Stimulated activated CD4-positive, alpha-beta T cell treated with anti-CD3 and anti-CD28 coated beads, TNF-alpha, amount 100 ng/mL, for 24 hours (primary cell): ENCODE results near the gene OSER1.

Experiments used
- DNase-seq, 3 experiments: peaks; one replicate each; pipeline ENCODE4 v3.0.0-alpha.2; 2020; ENCODE audit warnings: low read depth in 3 of 3

Gene OSER1

GRCh38 chr20:44174996-44175765 lies 35.4 kb downstream of the OSER1 start:
- DNase-seq = no peak

GRCh38 chr20:44173846-44174245 lies 36.7 kb downstream of the OSER1 start:
- no peak for DNase-seq

DNA sequence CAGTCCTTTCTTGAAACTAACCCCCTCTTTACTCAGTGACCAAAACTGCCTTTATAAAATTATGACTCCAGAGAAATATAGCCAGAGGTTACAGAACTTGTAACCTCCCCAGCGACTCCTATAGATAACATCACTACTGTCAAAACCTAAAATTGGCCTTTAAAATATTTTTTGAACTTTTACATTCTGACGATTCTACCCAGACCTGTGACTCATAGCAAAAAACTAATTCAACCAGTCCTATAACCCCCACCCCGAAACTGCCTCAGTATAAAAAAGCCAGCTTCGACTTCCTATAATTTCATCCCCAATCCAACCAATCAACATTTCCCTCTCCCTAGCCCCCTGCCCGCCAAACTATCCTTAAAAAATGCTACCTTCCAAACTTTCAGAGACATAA lies 37.5 kb downstream of the OSER1 start:
- no peak for DNase-seq

DNA sequence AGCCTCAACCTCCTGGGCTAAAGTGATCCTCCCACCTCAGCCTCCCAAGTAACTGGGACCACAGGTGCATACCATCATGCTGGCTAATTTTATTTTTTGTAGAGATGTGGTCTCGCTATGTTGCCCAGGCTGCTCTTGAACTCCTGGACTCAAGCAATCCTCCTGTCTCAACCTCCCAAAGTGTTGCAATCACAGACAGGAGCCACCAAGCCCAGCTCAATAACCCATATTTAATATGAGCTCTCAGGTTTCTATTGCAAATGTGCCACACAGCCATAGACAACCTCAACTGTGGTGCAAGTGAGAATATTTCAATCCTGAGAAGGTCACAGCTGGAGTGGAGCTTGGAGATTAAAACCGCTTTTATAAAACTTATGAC lies 38.0 kb downstream of the OSER1 start:
- no peak for DNase-seq

GRCh38 chr20:44171775-44172571 lies 38.6 kb downstream of the OSER1 start:
- no peak for DNase-seq

DNA sequence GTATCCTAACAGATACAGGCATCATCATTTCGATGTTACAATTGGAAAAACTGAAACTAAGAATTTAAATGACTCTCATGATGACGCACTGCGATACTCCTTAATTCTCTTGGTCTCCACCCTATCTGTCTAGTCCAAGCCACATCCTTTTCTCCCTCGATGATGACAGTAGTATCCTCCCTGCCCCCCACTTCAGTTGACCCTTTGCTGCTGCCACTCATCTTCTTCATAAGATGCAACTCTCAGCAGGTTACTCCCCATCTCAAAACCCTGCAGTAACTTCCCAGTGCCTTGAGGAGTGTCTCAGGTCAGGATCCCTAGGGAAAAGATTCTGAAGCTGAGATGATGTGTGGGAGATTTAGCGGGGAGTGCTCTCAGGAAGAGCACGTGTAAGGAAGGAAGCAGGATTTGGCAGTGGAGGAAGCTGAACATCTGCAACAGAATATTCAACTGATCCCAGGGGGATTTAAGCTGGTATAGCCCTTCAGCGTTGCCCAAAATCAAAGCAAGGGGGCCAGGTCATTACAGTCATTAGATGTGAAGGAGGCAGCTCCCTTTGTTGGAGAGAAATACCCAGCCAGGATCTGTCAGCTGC lies 39.7 kb downstream of the OSER1 start:
- DNase-seq = no peak

GRCh38 chr20:44167736-44168135 lies 42.8 kb downstream of the OSER1 start:
- no peak for DNase-seq

DNA sequence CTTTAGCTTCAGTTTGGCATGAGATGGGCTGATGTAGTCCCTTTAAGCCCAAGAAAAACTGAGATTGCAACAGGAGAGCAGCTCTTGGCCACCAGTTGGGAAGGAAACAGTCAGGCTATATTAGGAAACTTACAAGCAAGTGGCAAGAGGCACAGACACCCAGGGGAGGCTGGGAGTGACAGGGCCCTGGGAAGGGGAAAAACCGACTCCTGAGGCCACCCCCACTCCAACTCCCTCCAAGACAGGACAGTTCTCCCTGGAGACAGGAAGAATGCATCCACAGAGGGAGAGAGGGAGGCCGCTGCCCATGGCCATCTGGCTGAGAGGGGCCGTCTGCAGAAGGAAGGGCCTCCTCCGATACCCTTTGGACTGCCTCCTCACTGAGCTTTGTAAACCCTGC lies 44.1 kb downstream of the OSER1 start:
- no peak for DNase-seq

GRCh38 chr20:44166008-44166407 lies 44.6 kb downstream of the OSER1 start:
- no peak for DNase-seq

GRCh38 chr20:44160133-44160532 lies 50.4 kb downstream of the OSER1 start:
- no peak for DNase-seq

DNA sequence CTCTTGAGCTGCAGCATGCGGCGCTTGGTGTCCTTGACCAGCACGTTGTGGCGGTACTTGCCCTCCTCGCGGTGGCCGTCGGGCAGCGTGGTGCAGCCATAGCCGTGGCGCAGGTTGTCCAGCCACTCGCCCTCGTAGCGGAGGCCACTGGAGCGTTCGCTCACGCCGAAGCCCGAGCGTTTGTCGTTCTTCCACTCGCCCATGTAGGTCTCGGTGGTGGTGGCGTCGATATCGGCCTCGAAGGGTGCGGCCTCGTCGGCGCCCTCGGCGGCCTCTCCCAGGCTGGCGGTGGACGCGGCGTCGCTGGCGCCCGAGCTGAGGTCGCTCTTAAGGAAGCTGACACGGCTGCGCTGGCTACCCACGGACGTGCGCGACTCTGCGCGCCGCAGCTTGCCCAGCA lies 50.9 kb downstream of the OSER1 start:
- no peak for DNase-seq

GRCh38 chr20:44159125-44159524 lies 51.4 kb downstream of the OSER1 start:
- DNase-seq = no peak

DNA sequence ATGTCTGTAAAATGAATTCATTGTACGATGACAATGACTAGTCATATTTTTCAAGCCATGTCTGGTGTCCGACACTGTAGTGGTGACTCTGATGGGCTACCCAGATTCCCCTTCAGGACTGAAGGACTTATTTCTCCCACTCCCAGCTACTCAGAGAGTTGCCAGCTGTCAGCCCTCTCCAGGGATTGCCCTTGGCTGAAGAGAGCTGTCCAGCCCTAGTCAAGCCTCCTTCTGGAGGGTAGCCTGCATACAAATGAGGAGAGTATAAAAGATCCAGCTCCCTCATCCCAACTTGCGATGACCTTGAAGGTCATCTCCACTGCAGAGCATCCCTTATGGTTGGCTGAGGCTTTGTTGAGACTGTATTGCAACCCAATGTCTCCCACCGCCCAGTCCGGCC lies 53.5 kb downstream of the OSER1 start:
- DNase-seq = no peak

- no peak for DNase-seq
Measured at GRCh38 chr20:44154521-44155001, 56.0 kb downstream of the OSER1 start.

- DNase-seq = no peak
Measured at GRCh38 chr20:44153636-44154043, 56.9 kb downstream of the OSER1 start.

- no peak for DNase-seq
Measured at GRCh38 chr20:44151621-44152416, 58.8 kb downstream of the OSER1 start.

DNA sequence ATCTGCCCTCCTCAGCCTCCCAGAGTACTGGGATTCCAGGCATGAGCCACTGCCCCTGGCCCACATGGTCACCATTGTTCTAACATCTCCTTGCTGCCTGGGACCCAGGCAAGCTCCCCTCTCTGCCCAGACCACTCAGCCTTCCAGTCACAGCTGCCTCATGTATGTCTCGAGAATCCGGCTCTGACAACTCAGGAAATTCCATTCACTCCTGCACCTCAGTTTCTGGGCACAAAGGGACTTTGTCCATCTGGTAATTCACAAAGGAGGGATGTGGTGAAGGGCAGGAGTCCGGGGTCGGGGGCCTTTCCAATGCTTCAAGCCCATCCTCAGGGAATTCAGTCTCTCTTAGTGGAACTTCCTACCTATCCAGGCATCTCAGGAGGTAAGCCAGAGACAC lies 64.3 kb downstream of the OSER1 start:
- no peak for DNase-seq
